Activated effector memory CD4-positive, alpha-beta T cell treated with anti-CD3 and anti-CD28 coated beads, Interleukin-2, amount 50 U/mL, for 16 hours (primary cell): Measurements from ENCODE around the gene SYCP1.
"Not testable (repeated sequence)": the region's sequence is repeated elsewhere in the genome, so short reads cannot be mapped to it uniquely, and the experiment has no call there.

ENCODE experiments used
- DNase-seq: peaks from one replicate; pipeline ENCODE4 v3.0.0-alpha.2; 2020

The SYCP1 gene, protein sequence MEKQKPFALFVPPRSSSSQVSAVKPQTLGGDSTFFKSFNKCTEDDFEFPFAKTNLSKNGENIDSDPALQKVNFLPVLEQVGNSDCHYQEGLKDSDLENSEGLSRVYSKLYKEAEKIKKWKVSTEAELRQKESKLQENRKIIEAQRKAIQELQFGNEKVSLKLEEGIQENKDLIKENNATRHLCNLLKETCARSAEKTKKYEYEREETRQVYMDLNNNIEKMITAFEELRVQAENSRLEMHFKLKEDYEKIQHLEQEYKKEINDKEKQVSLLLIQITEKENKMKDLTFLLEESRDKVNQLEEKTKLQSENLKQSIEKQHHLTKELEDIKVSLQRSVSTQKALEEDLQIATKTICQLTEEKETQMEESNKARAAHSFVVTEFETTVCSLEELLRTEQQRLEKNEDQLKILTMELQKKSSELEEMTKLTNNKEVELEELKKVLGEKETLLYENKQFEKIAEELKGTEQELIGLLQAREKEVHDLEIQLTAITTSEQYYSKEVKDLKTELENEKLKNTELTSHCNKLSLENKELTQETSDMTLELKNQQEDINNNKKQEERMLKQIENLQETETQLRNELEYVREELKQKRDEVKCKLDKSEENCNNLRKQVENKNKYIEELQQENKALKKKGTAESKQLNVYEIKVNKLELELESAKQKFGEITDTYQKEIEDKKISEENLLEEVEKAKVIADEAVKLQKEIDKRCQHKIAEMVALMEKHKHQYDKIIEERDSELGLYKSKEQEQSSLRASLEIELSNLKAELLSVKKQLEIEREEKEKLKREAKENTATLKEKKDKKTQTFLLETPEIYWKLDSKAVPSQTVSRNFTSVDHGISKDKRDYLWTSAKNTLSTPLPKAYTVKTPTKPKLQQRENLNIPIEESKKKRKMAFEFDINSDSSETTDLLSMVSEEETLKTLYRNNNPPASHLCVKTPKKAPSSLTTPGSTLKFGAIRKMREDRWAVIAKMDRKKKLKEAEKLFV

DNA sequence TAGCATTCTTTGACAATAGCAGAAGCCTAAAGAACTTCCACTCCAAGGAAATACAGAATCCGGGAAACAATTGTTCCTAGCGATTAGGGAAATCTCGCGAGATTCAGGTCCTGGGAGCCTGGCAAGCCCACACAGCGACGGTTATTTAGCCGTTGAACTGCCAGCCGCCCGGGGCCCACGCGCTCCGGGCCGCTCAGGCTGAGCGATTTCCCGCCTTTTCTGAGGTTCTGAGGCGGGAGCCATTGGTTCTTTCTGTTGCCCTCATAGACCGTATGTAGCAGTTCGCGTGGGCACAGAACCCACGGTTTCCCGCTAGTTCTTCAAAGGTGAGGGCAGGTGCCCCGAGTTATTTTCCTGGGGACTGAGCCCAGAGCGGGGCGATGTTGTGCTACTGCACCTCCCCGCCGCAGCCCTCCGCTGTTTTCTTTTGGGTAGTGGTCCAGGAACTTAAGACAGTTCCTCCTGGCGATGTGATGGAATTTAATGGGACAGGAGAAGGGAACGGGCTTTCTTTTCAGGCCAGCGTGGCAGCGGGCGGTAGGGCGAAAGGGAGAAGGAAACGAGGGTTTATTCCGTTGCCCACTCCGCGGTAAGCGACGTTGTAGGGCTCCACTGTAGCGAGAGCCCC lies at the start of gene SYCP1:
TSS of gene SYCP1 (plus strand) at position 171 of the 628 bp plus-strand sequence. CDS start 602 bp downstream, outside the sequence.
- no peak for DNase-seq

GRCh38 chr1:114819869-114820268 lies 34.8 kb upstream of the SYCP1 start:
- DNase-seq, result no peak

DNA sequence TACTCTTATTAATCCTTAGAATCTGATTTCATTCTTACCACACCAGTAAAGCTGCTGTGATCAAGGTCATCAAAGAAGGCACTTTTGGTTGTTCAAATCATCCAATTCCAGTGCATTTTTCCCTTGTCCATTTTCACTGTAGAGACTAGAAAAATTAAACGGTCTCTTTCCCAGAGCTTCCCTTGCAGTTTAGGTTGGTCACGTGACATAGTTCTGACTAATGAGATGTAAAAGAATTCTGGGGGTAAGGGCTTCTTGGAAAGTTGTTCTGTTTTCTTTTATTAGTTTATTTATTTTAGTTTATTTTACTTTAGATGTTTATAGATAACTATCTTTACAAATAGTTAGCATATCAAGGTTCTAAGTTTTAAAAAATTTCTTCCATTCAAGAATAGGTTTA lies 34.3 kb upstream of the SYCP1 start:
- no peak for DNase-seq

GRCh38 chr1:114821978-114822377 lies 32.7 kb upstream of the SYCP1 start:
- no peak for DNase-seq

GRCh38 chr1:114828251-114828650 lies 26.4 kb upstream of the SYCP1 start:
- DNase-seq, result no peak

- not testable (repeated sequence) for DNase-seq
Measured at GRCh38 chr1:114830075-114830474, 24.6 kb upstream of the SYCP1 start.

DNA sequence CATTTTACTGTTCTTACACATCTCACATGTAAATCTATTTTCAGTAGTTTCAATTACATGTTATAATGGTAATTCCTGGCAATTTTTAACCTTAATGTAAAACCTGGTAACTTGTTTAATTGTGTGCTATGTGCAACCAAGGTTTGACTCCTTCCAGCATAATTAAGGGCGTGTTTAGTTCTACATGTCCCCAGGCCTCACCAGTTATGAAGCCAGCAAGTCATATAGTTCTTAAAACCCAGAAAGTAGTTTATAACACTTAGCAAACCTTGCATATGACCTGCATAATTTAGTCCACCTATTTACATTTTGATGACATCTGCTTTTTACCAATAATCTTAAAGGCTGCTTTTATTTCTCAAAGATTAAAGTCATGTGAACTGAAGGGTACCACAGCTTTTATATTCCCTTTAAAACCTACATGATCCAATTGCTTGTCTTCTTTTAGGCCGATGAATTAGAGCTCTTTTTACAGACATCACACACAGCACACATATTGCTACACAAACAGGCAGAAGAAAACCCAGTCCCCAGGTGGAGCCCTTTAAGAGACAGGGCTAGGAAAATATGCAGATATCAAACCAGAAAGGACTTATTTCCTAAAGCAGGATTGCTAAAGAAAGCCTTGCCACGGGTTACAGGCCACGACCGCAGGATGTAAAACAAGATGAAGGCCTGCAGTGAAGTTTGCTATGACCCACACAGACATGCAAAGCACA lies 23.2 kb upstream of the SYCP1 start:
- no peak for DNase-seq

- DNase-seq, result no peak
Measured at GRCh38 chr1:114832057-114832456, 22.6 kb upstream of the SYCP1 start.

- DNase-seq, result no peak
Measured at GRCh38 chr1:114833421-114833820, 21.2 kb upstream of the SYCP1 start.

DNA sequence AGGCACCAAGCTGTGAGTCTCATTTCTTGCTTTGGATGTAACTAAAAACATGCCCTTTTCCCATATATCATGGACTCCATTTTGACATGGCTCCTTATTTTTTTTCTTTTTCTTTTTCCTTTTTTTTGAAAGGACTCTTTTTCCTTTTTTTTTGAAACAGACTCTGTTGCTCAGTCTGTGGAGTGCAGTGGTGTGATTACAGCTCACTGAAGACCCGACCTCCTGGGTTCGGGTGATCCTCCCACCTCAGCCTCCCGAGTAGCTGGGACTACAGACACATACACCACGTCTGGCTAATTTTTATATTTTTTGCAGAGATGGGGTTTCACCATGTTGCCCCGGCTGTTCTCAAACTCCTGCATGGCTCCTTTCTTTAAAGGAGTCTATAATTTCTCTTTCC lies 10.4 kb upstream of the SYCP1 start:
- DNase-seq, result no peak

DNA sequence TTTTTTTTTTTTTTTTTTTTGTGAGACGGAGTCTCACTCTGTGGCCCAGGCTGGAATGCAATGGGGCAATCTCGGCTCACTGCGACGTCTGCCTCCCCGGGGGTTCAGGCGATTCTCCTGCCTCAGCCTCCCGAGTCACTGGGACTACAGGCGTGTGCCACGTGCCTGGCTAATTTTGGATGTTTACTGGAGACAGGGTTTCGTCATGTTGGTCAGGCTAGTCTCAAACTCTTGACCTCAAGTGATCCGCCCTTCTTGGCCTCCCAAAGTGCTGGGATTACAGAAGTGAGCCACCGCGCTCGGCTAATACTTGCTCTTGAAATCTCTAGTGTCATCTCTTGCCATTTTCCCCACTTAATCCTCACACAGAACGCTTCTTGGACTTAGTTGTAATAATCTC lies 1.1 kb upstream of the SYCP1 start:
- no peak for DNase-seq

- no peak for DNase-seq
Measured at GRCh38 chr1:114861384-114861783, 6.7 kb downstream of the SYCP1 start.

DNA sequence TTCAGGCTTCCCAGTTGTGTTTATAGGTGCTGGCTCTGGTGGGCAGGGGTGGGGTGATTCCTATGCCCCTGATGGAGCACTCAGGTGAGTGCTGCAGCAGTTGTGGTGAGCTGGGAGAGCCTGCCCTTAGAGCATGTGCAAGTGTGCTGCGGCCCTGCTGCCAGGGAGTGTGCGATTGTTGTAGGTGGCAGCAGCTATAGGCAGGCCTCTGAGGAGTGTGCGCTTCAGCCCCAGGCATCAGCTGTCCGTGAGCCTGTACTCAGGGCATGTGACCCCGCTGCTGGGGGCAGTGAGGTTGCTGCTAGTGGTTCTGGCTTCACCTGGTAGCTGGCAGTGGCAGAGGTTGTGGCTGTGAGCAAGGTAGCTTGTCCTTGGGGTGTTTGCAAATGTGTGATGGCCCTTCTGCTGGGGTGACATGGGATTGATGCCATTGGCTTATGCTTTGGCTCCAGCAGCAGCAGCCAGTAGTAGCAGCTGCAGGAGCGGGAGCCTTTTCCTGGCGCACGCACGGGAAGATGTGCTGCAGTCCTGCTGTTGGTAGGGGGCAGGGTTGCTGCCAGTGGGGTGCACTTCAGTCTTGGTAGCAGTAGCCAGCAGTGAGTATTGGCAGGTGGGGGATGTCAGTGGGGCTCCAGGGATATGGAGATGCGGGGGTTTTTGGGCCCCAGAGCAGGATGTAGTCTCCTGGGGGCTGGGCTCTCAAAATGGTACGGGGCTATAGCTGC lies 37.7 kb downstream of the SYCP1 start:
- no peak for DNase-seq

DNA sequence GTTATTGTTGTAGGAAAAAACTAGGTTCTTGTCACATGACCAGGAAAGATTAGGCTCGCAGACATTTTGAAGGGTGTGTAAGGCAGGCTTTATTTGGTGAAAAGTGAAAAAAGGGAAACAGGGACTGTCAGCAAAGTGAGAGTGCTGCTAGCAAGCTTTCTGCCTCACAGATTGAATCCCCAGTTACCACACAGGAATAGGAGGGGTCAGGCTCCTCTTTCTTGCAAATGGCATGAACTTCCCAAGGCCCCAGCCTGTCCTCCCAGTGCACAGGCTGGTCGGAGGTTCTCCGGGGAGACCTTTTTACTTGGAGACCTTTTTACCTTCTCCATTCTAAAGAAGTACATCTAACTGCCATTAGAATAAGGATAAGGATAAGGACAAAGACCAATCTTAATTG lies 42.1 kb downstream of the SYCP1 start:
- no peak for DNase-seq

DNA sequence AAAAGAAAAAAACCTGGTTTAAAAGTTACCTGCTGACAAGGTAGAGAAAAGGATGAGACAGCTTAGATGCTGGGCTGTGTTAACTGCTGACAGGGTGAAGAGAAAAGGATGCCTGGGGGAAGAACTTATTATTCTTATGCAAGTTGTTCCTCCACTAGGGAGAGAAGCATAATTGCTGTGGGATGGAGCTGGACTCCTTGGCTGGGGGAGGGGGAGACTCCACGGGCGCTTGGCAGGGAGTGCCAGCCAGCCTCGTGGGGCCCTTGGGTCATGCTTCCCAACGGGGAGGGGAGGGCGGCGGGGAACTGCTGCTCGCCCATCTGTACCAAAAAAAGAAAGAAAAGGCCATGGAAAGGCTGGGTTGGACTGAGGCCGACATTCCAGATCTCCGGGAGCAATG lies 47.2 kb downstream of the SYCP1 start:
- DNase-seq, result no peak

DNA sequence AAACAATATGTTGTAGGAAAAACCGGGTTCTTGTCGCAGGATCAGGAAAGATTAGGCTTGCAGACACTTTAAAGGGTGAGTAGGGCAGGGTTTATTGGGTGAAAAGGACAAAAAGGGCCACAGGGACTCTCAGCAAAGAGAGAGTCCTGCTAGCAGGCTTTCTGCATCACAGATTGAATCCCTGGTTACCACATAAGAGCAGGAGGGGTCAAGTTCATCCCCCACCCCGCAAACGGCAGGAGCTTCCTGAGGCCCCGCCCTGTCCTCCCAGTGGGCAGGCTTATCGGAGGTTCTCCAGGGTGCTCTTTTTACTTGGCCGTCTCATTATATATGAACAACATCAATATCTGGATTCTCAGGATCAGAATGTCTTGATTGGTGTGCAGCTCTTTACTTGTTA lies 47.7 kb downstream of the SYCP1 start:
- no peak for DNase-seq

DNA sequence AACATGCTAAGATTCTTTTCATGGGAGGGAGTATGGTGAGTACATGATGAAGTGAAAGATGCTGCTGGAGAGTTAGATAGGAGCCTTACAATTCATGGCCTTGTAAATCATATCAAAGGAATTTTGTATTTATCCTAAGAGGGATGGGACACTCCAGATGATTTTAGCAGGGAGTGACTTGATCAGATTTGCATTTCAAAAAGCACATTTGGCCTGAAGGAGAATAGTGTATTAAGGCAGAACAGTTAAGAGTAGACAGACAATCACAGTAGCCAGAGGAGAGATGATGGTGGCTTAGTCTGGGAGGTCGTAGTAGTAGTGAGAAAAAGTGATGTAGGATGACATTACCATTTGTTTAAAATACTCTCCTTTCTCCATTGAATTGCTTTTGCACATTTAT lies 48.8 kb downstream of the SYCP1 start:
- DNase-seq, result no peak

DNA sequence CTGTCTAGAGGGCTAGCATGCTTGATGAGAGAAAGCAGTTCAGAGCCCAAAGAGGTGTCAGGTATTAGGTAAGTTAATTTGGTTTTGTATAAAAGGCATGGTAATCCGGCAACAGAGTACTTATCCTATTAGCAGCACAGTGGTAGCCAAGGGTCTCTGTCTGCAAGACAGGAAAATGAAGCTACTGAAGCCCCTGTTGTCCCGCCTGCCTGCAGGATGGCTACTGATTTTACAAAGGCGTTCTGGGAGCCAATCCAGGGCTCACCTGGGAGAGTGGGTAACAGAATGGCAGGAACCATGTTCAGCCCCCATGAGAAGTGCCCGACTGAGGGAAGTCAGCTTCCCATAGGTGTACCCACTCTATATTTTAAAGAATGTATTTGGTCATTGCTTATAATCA lies 61.1 kb downstream of the SYCP1 start:
- not testable (repeated sequence) for DNase-seq

DNA sequence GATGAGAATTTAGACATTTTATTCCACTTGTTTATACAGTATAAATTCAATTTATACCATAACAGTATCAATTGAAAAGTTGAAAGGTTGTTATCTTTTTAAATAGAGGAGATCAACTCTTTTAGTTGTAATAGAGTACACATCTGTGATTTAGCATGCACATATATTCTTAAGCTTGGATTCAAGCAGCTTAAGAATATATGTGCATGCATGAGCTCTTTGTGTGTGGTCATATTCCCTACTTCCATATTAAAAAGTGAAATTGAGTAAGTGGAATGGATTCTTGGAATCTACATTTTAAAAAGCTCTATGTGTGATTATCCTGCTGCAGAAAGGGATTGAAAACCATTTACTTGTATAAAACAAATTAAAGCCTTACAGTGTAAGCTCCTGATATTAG lies 71.9 kb downstream of the SYCP1 start:
- no peak for DNase-seq

DNA sequence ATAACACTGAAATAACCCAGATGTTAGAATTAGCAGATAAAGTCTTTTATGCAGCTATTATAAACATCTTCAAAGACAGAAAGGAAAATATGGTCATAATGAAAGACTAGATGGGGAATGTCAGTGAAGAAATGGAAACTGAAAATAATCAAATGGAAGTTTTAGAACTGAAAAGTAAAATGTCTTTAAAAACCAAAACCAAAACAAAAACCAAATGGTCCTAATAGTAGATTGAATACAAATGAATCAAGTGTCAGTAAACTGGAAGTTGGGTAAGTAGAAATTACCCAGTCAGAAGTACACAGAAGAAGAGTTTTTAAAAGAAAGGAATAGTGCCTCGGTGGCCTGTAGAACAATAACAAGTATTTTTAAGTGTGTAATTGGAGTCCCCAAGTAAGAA lies 72.7 kb downstream of the SYCP1 start:
- DNase-seq, result no peak

- DNase-seq, result no peak
Measured at GRCh38 chr1:114956570-114956969, 101.9 kb downstream of the SYCP1 start.

DNA sequence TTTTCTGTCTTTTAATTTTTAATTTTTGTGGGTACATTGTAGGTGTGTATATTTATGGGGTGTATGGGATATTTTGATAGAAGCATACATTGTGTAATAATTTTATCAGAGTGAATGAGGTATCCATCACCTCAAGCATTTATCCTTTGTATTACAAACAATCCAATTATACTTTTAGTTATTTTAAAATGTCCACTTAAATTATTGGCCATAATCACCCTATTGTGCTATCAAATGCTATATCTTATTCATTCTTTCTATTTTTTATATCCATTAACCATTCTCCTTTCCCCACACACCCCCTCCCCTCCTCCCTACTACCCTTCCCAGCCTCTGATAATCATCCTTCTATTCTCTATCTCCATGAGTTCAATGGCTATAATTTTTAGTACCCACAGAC lies 104.8 kb downstream of the SYCP1 start:
- no peak for DNase-seq
